ENCODE data around the gene PLLP. TPM values are rescaled to one million over a fixed set of nuclear protein-coding genes. Genes with fewer than 3 reads are reported as not detected.
"Not testable (repeated sequence)": the region's sequence is repeated elsewhere in the genome, so short reads cannot be mapped to it uniquely, and the experiment has no call there.

The PLLP gene
- total and polyA plus RNA-seq, 11 donors: 2.0 to 14.8 (median 2.8) TPM

DNA sequence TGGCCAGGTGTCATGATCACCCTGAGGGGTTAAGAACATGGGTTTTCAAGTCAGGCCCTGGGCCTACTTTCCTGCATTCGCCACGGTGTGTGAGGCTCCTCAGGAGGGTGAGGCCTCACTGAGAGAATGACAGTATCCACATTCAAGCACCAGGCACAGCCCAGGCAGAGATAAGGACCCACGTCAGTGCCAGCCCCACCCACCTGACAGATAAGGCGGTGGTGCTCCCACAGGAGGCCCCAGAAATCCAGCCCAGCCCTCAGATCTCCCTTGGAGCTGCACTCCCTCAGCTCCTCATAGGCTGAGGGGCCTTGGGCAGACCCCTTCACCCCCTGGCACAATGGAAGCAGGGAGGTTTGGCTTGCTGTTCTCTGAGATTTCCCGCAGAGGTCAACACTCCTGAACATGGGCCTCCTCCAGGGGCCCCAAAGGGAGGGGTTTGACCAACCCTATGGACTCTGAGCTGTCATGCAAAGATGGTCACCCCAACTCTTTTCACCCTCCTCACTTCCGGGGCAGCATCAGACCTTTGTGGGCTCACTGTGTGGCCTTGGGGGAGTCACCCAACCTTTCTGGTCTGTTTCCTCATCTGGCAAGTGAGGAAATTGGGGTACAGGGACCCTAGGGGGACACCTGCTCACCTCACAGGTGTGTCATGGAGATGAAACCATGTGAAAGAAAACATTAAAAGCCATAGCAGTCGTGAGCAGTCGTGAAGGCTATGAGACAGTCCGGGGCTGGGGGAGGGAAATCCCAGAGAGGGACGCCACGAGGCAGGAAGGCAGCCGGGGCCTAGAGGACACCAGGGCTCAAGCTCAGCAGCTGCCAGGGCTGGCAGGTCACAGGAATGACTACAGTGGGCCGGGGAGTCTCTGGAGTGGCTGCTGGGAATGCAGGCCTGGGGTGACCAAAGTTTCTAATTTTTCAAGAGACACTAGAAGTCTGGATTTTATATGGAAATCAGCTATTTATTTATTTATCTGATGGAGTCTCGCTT is 15.4 kb downstream of the PLLP start:
- Histone ChIP-seq H3K27ac (peak overlapping the region in 11 of 12 donors; percentile 31 to 82 (median 71)), H3K4me1 (peaks cover 0 to 46% (median 22%) of the 10 kb centered on the region in 12 donors)

DNA sequence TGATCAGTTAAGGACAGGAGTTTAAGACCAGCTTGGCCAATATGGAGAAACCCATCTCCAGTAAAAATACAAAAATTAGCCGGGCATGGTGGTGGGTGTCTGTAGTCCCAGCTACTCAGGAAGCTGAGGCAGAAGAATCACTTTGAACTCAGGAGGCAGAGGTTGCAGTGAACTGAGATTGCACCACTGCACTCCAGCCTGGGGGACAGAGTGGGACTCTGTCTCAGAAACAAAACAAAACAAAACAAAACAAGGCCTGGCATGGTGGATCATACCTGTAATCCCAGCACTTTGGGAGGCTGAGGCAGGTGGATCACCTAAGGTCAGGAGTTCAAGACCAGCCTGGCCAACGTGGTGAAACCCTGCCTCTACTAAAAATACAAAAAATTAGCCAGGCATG is 17.1 kb downstream of the PLLP start:
- ATAC-seq; intact Hi-C loops (cut with DNase I); H3K36me3 ChIP-seq; H3K27me3 ChIP-seq; H3K9me3 ChIP-seq; H3K4me3 ChIP-seq: not testable (repeated sequence)
- DNase-seq: peak in 1 of 5 donors; percentile 9
- peaks cover 0 to 46% (median 22%) of the 10 kb centered on the region in 12 donors for H3K4me1 ChIP-seq
- WGBS, 4 donors: 41 to 72% (median 61%) methylated on average over 2 of the region's 2 CpGs
- H3K27ac ChIP-seq: peak overlapping the region in 11 of 12 donors; percentile 8 to 82 (median 71)

More for the DNA sequence above, 15.4 kb downstream of the PLLP start:
- DNase-seq: peak; percentile 64 to 88 (median 76)
- Histone ChIP-seq H3K36me3 (no peaks in the 10 kb centered on the region), H3K9me3 (no peaks in the 10 kb centered on the region), H3K4me3 (no peak overlapping the region), H3K27me3 (no peaks in the 10 kb centered on the region)
- intact Hi-C loops (cut with DNase I): no loop called here
- TF ChIP-seq POLR2A (IDR thresholded peaks at IDR 0.05): peak in 1 of 2 donors; percentile 52
- TF ChIP-seq, protein P1, sequence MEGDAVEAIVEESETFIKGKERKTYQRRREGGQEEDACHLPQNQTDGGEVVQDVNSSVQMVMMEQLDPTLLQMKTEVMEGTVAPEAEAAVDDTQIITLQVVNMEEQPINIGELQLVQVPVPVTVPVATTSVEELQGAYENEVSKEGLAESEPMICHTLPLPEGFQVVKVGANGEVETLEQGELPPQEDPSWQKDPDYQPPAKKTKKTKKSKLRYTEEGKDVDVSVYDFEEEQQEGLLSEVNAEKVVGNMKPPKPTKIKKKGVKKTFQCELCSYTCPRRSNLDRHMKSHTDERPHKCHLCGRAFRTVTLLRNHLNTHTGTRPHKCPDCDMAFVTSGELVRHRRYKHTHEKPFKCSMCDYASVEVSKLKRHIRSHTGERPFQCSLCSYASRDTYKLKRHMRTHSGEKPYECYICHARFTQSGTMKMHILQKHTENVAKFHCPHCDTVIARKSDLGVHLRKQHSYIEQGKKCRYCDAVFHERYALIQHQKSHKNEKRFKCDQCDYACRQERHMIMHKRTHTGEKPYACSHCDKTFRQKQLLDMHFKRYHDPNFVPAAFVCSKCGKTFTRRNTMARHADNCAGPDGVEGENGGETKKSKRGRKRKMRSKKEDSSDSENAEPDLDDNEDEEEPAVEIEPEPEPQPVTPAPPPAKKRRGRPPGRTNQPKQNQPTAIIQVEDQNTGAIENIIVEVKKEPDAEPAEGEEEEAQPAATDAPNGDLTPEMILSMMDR (IDR thresholded peaks at IDR 0.05): no peak
- 41 to 49% (median 46%) methylated on average over 13 to 14 of the region's 14 CpGs for WGBS, 4 donors
- peak; percentile 69 to 89 (median 86) for ATAC-seq

DNA sequence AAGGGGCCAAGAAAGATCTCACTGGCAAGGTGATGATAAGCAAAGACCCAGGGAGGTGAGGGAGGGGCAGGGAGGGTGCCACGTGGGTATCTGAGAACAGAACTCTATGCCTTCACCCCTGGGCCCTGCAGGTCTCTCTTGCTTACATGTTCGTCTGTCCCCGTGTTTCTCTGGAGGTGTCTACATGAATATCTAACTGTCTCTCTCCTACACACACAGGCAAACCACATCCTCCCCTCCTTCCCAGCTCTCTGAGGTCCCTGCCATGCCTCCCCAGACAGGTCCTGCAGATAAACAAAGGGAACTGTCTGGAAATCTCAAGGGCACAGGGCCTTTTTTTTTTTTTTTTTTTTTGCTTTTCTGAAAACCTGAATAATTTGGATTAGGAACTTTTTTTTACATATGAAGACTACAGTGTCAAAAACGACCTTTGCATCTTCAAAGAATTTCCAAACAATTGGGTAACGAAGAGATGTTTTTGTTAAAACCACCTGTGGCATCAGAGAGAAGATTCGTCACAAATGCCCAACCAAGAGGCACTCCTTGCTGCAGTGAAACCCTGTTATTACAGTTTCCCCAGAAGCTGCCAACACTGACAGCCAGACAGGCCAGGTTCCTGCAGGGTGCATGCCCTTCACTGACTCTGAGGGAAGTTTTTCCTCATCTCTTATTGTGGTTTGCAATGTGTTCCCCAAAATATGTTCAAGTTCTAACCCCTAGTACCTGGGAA is 17.8 kb downstream of the PLLP start:
- DNase-seq: peak in 1 of 5 donors; percentile 19
- WGBS, 4 donors: 32 to 54% (median 49%) methylated on average over 6 of the region's 6 CpGs
- peak overlapping the region; percentile 37 to 82 (median 72) for H3K27ac ChIP-seq
- intact Hi-C loops (cut with DNase I): no loop called here
- H3K36me3 ChIP-seq: no peaks in the 10 kb centered on the region
- peak; percentile 2 to 28 (median 10) for ATAC-seq
- peaks cover 0 to 46% (median 22%) of the 10 kb centered on the region in 12 donors for H3K4me1 ChIP-seq
- TF ChIP-seq, protein P1 (IDR thresholded peaks at IDR 0.05): no peak
- TF ChIP-seq POLR2A (IDR thresholded peaks at IDR 0.05): no peak
- H3K27me3 ChIP-seq: no peaks in the 10 kb centered on the region
- H3K4me3 ChIP-seq: peak overlapping the region in 3 of 12 donors; percentile 3 to 15 (median 10)
- no peaks in the 10 kb centered on the region for H3K9me3 ChIP-seq

DNA sequence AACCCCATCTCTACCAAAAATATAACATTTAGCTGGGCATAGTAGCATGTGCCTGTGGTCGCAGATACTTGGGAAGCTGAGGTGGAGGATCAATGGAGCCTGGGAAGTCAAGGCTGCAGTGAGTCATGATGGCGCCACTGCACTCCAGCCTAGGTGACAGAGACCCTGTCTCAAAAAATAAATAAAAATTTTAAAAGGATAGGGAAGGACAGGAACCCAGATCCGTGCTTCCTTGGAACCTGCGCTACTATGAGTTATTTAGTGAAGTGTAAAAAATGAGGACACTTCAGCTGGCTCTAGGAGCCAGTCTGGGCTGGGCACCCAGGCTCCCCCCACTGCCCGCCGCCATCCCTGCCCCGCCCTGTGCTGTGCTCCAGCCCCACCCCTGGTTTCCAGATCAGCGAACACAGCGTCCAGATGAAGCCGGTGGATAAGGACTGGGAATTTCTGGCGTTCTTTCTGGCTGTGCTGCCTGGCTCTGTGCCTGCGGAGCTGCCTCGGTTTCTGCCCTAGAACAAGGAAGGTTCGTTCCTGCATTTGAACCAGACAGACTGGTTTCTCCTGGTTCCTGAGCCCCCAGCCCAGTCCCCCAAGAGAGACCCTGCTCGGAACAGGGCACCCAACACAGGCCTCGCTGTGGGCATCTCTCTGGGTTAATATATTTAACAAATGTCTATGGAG is 18.5 kb downstream of the PLLP start:
- no peaks in the 10 kb centered on the region for H3K27me3 ChIP-seq
- peak overlapping the region in 3 of 12 donors; percentile 3 to 15 (median 10) for H3K4me3 ChIP-seq
- H3K27ac ChIP-seq: peak overlapping the region; percentile 37 to 82 (median 72)
- TF ChIP-seq POLR2A (IDR thresholded peaks at IDR 0.05): no peak
- TF ChIP-seq, protein P1 (IDR thresholded peaks at IDR 0.05): no peak
- WGBS, 4 donors: 34 to 48% (median 42%) methylated on average over 13 to 16 of the region's 16 CpGs
- no peaks in the 10 kb centered on the region for H3K36me3 ChIP-seq
- DNase-seq: peak; percentile 73 to 87 (median 79)
- no peaks in the 10 kb centered on the region for H3K9me3 ChIP-seq
- intact Hi-C loops (cut with DNase I): no loop called here
- H3K4me1 ChIP-seq: peaks cover 0 to 46% (median 22%) of the 10 kb centered on the region in 12 donors
- peak; percentile 82 to 87 (median 84) for ATAC-seq
